HuH-7 (cell line): ENCODE data around the gene OTOP1.
"Not testable (repeated sequence)": the region's sequence is repeated elsewhere in the genome, so short reads cannot be mapped to it uniquely, and the experiment has no call there.

ENCODE experiments used
- DNase-seq: peaks from one replicate; pipeline ENCODE4 v3.0.0; 2011; ENCODE audit warnings: low spot score

The OTOP1 gene

GRCh38 chr4:4227510-4228355 lies 1.0 kb upstream of the OTOP1 start:
- DNase-seq: no peak

GRCh38 chr4:4225915-4226605 lies 669 bp downstream of the OTOP1 start:
- no peak for DNase-seq

GRCh38 chr4:4217113-4217512 lies 9.6 kb downstream of the OTOP1 start:
- no peak for DNase-seq

GRCh38 chr4:4216648-4217047 lies 10.1 kb downstream of the OTOP1 start:
- DNase-seq: no peak

GRCh38 chr4:4213674-4214073 lies 13.1 kb downstream of the OTOP1 start:
- DNase-seq: not testable (repeated sequence)

- DNase-seq: no peak
Measured at GRCh38 chr4:4206204-4206603, 20.5 kb downstream of the OTOP1 start.

GRCh38 chr4:4204401-4204745 lies 22.4 kb downstream of the OTOP1 start:
- no peak for DNase-seq

- DNase-seq: no peak
Measured at GRCh38 chr4:4203688-4204400, 22.9 kb downstream of the OTOP1 start.

GRCh38 chr4:4202510-4202909 lies 24.2 kb downstream of the OTOP1 start:
- no peak for DNase-seq

- DNase-seq: no peak
Measured at GRCh38 chr4:4200624-4201023, 26.1 kb downstream of the OTOP1 start.

- DNase-seq: no peak
Measured at GRCh38 chr4:4195354-4195753, 31.4 kb downstream of the OTOP1 start.

GRCh38 chr4:4188557-4188956 lies 38.2 kb downstream of the OTOP1 start:
- not testable (repeated sequence) for DNase-seq

- no peak for DNase-seq
Measured at GRCh38 chr4:4185528-4185927, 41.2 kb downstream of the OTOP1 start.

- peak; percentile 34 for DNase-seq
Measured at GRCh38 chr4:4182835-4183568, 43.7 kb downstream of the OTOP1 start.

GRCh38 chr4:4170596-4171150 lies 56.1 kb downstream of the OTOP1 start:
- no peak for DNase-seq

- DNase-seq: not testable (repeated sequence)
Measured at GRCh38 chr4:4167981-4168780, 58.5 kb downstream of the OTOP1 start.

- DNase-seq: not testable (repeated sequence)
Measured at GRCh38 chr4:4166986-4167385, 59.7 kb downstream of the OTOP1 start.

GRCh38 chr4:4165701-4166392 lies 60.9 kb downstream of the OTOP1 start:
- DNase-seq: not testable (repeated sequence)

- not testable (repeated sequence) for DNase-seq
Measured at GRCh38 chr4:4164532-4165173, 62.1 kb downstream of the OTOP1 start.

GRCh38 chr4:4162186-4162585 lies 64.5 kb downstream of the OTOP1 start:
- DNase-seq: not testable (repeated sequence)
